HG03025 (cell line): Measurements from ENCODE around the gene SPEF2.
A peak's percentile ranks its signal among the peaks of the same experiment; 100 is the strongest.
"Not testable (repeated sequence)": the region's sequence is repeated elsewhere in the genome, so short reads cannot be mapped to it uniquely, and the experiment has no call there.

Source experiments
- ATAC-seq: cut with Tn5 transposase; IDR thresholded peaks from one replicate; pipeline ENCODE4 v1.9.1; 2021; ENCODE audit warnings: mild to moderate bottlenecking, moderate library complexity; ENCODE audit not compliant: unreplicated experiment, low FRiP score

SPEF2 gene

GRCh38 chr5:35815089-35815936 lies 197.7 kb downstream of the SPEF2 start:
- peak; percentile 58 for ATAC-seq

GRCh38 chr5:35816881-35817521 lies 199.3 kb downstream of the SPEF2 start:
- ATAC-seq = no peak

GRCh38 chr5:35819026-35819425 lies 201.4 kb downstream of the SPEF2 start:
- no peak for ATAC-seq

- no peak for ATAC-seq
Observed at GRCh38 chr5:35819668-35820067, 202.0 kb downstream of the SPEF2 start.

- ATAC-seq = no peak
Observed at GRCh38 chr5:35820735-35821134, 203.1 kb downstream of the SPEF2 start.

- ATAC-seq = no peak
Observed at GRCh38 chr5:35821513-35821912, 203.8 kb downstream of the SPEF2 start.

GRCh38 chr5:35822511-35822910 lies 204.8 kb downstream of the SPEF2 start:
- no peak for ATAC-seq

GRCh38 chr5:35823347-35824098 lies 205.9 kb downstream of the SPEF2 start:
- ATAC-seq = no peak

GRCh38 chr5:35826056-35826455 lies 208.4 kb downstream of the SPEF2 start:
- ATAC-seq = no peak

- no peak for ATAC-seq
Observed at GRCh38 chr5:35826554-35826953, 208.9 kb downstream of the SPEF2 start.

GRCh38 chr5:35828082-35828598 lies 210.5 kb downstream of the SPEF2 start:
- no peak for ATAC-seq

- ATAC-seq = no peak
Observed at GRCh38 chr5:35830587-35830986, 212.9 kb downstream of the SPEF2 start.

- ATAC-seq = no peak
Observed at GRCh38 chr5:35832762-35833161, 215.1 kb downstream of the SPEF2 start.

- ATAC-seq = no peak
Observed at GRCh38 chr5:35833224-35833623, 215.6 kb downstream of the SPEF2 start.

- no peak for ATAC-seq
Observed at GRCh38 chr5:35835796-35836742, 218.4 kb downstream of the SPEF2 start.

GRCh38 chr5:35838370-35839042 lies 220.8 kb downstream of the SPEF2 start:
- ATAC-seq = no peak

GRCh38 chr5:35842856-35843255 lies 225.2 kb downstream of the SPEF2 start:
- ATAC-seq = no peak

GRCh38 chr5:35845508-35845907 lies 227.8 kb downstream of the SPEF2 start:
- ATAC-seq = not testable (repeated sequence)

GRCh38 chr5:35847491-35847890 lies 229.8 kb downstream of the SPEF2 start:
- no peak for ATAC-seq
